NCI-H1105 treated with DMSO at 0.1 percent for 48 hours (cell line): ENCODE measurements around the gene PTK7.

ENCODE experiments used
- DNase-seq: peaks from one replicate; lab custom pipeline; 2025; lab: John Stamatoyannopoulos, UW

PTK7 gene

GRCh38 chr6:43205849-43206248 lies 129.7 kb downstream of the PTK7 start:
- no peak for DNase-seq

DNA sequence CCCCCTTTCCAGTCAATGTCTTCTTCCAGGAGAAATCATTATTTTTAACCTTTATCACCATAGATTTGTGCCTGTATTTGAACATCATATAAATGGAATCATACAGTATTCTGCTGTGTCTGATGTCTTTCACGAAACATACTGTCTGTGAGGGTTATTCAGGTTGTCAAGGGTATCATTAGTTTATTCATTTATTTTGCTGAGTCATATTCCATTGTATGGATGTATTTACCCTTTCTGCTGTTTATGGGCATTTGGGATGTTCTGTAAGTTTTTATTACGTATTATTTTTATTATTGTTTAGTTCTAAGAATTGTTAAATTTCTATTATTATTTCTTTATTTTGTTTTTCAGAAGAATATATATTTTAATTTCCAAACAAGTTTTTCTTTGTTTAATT lies 131.2 kb downstream of the PTK7 start:
- no peak for DNase-seq
